ENCODE results near the gene CFAP52.

DNA sequence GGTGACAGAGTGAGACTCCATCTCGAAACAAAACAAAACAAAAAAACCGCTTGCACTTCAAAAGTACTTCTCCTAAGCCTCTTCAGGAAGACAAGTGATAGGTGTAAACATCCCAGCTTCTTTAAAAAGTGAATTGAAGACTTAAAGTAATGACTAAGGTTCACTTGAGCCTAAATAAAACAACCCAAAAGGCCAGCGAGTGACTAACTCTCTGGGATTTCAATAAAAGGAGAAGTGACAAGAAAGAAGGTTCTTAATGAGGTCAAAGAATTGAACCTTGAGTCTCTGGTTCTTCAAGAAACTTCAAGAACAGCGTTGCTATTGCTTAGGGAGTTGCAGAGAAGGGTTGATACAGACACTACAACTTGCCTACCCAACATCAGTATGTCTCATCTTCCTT, 43.0 kb upstream of the CFAP52 start:
- TF ChIP-seq EZH2 (IDR thresholded peaks at IDR 0.05; ENCODE audit: insufficient read depth, poor library complexity, severe bottlenecking) (no peak), EZH2phosphoT487 (IDR thresholded peaks at IDR 0.05; ENCODE audit: insufficient read depth, low read depth) (no peak)

Data from GM23248 (cell line).